ENCODE results near the gene CCL3.

CCL3 gene

DNA sequence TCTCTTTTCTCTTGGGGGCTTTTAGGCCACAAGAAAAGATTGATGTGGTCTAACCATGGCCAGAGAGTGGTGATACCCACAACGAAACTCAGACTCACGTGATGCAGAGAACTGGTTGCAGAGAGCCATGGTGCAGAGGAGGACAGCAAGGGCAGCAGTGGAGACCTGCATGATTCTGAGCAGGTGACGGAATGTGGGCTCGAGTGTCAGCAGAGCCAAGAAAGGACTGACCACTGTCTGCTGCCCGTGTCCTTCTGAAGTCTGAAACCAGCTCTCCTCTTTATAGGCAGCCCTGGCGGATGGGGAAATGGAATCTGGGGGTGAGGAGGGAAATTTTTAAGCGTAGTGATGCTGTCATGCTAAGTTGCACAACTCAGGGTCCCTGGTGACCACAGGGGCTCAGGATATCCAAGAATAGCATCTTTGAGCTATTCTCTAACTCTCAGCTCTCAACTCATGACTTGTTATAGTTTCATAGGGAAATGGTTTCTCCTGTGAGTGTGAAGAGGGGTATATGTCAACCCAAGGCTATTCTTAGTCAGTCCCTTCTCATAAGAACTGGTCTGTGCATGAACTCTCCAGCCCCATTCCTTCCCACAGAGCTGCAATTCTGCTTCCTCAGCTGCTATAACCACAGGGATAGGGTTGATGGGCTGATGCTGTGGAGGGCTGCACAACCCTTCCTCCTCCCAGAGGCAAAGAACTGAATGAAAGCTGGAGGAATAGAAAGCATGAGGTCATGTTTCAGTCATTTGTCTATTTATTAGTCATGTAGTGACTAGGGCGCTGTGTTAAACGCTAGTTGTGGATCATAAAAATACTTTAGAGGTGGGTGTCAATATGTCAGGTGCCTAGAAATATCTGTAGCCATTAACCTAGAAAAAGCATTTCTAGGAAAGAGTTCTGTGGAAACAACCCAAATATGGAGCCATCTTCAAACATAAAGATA, at the start of gene CCL3:
CCL3 (minus strand) TSS at position 256 of the 949 bp plus-strand sequence; CDS start at position 171, 85 bp downstream.
- DNase-seq (ENCODE audit: insufficient read length, low spot score) (no peak), FAIRE-seq (no peak)
- TF ChIP-seq, protein P1, sequence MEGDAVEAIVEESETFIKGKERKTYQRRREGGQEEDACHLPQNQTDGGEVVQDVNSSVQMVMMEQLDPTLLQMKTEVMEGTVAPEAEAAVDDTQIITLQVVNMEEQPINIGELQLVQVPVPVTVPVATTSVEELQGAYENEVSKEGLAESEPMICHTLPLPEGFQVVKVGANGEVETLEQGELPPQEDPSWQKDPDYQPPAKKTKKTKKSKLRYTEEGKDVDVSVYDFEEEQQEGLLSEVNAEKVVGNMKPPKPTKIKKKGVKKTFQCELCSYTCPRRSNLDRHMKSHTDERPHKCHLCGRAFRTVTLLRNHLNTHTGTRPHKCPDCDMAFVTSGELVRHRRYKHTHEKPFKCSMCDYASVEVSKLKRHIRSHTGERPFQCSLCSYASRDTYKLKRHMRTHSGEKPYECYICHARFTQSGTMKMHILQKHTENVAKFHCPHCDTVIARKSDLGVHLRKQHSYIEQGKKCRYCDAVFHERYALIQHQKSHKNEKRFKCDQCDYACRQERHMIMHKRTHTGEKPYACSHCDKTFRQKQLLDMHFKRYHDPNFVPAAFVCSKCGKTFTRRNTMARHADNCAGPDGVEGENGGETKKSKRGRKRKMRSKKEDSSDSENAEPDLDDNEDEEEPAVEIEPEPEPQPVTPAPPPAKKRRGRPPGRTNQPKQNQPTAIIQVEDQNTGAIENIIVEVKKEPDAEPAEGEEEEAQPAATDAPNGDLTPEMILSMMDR (IDR thresholded peaks at IDR 0.05; ENCODE audit: insufficient read depth, missing control alignments) = no peak

DNA sequence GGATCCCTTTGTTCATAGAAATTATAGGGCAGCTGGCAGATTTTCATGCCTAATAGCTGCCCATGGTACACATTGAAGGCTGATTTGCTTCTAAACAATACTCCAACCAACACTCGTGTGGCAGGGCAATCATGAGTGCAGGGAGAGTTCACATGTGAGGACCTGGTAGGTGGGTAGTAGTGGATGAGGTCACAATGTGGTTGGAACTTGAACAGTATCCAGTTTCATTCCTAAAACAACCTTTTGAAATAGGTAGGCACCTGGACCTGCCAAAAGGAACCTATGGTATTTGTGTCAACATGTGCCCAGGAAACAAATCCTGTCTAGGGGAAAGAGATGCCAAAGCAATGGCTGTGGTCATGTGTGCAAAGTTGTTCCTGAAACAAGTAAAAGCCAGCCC, 46.5 kb upstream of the CCL3 start:
- DNase-seq (ENCODE audit: insufficient read length, low spot score) (no peak), FAIRE-seq (no peak)
- TF ChIP-seq, protein P1 (IDR thresholded peaks at IDR 0.05; ENCODE audit: insufficient read depth, missing control alignments) = no peak

DNA sequence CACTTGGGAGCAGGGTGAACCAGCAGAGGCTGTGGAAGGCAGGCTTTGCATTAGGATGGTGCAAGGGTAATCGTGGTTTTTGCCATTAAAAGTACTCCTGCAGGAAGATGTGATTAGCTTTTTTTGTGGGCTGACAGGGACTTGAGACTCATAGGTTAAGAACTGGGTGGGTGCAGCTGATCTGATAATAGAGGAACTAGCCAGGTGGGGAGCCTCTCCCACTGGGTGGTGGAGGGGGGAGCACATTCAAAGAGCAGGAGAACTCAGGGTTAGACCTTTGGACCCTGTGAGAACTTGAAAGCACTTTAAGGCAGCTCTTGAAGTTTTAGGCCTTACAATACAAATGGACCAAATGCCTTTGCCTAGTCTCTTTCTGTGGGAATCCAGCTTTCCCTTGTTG, 46.1 kb upstream of the CCL3 start:
- TF ChIP-seq, protein P1 (IDR thresholded peaks at IDR 0.05; ENCODE audit: insufficient read depth, missing control alignments) = no peak
- no peak for FAIRE-seq
- DNase-seq (ENCODE audit: insufficient read length, low spot score) = no peak

DNA sequence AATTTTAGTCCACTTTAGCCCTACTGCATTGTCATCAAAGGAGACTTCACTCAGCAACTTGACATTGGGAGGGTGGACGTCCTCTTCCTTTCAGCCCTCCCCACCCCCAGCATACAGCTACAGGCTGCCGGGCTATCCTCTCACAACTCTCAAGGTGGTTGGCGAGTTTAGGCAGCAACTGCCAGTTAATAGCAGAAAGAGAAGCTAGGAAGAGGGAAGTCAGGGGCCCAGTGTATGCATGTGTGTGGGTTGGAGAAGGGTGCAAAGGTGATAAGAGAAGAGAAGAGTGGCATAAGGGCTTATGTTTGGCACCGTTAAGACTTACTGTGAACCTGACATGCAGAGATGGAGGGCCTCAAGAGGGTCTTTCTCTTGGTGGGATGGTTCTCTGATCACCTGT, 45.5 kb upstream of the CCL3 start:
- TF ChIP-seq, protein P1 (IDR thresholded peaks at IDR 0.05; ENCODE audit: insufficient read depth, missing control alignments) = no peak
- DNase-seq (ENCODE audit: insufficient read length, low spot score) = no peak
- FAIRE-seq = no peak

DNA sequence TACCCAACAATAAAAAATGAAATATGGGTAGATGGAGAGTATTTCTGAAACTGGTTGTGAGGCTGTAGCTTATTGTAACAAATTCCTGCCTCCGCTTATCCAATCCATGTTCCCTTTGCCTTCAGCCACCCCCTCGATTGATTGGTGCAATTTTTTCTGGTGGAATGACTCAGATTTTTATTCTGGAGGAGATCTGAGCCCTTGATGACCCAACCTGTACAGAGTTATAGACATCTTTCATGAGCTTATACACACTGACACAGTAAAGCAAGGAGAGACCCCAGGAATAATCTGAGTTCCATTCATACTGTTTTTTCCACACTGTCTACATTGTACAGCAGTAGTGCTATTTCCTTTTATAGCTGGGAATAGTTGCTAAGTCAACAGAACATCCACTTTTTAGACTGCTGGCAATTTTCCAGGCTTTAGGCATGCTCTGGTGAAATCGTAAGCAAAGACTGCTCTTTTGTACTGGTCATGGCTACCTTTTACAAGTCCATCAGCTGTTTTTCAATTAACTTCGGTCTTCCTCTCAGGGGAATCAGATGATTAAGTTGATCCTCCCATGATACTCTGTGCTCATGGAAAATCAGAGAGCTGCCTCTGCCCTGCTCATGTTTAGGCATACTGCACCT, 43.8 kb upstream of the CCL3 start:
- DNase-seq (ENCODE audit: insufficient read length, low spot score) (no peak), FAIRE-seq (no peak)
- TF ChIP-seq, protein P1 (IDR thresholded peaks at IDR 0.05; ENCODE audit: insufficient read depth, missing control alignments) = no peak

DNA sequence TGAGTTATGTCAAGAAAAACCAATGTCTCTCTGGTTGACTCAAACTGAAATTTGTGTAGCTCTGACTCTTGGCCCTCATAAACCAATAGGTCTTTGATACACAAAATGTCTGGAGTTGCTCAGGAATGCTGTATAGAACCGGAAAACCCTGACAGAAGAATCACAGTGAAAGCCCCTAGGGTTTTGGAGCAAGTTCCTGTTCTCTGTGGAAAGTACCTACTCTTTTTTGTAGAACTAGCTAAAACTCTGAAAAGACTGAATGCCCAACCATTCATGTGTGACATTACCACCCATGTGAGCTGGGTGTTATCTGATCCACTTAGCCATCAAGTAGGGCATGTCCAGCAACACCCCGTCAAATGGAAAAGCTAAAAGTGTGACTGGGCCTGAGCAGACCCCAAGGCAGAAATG, 42.5 kb upstream of the CCL3 start:
- TF ChIP-seq, protein P1 (IDR thresholded peaks at IDR 0.05; ENCODE audit: insufficient read depth, missing control alignments) = no peak
- FAIRE-seq = no peak

More for the DNA sequence above, 42.5 kb upstream of the CCL3 start:
- no peak for DNase-seq (ENCODE audit: insufficient read length, low spot score)
